LNCaP clone FGC (cell line): ENCODE measurements around the gene LRRC43.

Experiments
- DNase-seq: peaks from one replicate; pipeline ENCODE4 v3.0.0-alpha.2; 2011; ENCODE audit warnings: low read depth
- H3K4me3 ChIP-seq: 2 replicates; pipeline ENCODE4 v1.5.1; 2011; ENCODE audit warnings: mild to moderate bottlenecking, low read depth, low read length, control low read depth
- TF ChIP-seq, protein P1 (sequence below): IDR thresholded peaks from 2 replicates; pipeline ENCODE4 v1.5.1; 2012; ENCODE audit warnings: mild to moderate bottlenecking; ENCODE audit not compliant: control insufficient read depth, insufficient read depth; ENCODE audit errors: extremely low read depth

The LRRC43 gene

DNA sequence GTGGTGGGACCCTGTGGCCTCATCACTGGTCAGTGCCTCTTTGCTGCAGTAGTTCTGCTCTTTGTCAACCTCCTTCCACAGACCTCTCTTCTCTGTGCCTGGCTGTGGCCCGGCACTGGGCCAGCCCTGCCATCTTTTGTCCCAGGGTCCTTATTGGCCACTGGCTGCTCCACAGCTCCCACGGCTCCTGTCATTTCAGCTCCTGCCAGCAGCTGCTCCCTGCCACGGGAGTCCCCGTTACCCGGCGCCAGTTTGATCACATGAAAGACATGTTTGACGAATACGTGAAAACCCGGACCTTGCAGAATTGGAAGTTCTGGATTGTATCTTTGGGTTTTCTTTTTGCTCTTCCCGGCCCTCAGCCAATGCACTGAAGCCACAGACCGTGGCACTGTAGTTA lies 44.3 kb upstream of the LRRC43 start:
- DNase-seq = no peak
- H3K4me3 ChIP-seq = no peak overlapping the region
- TF ChIP-seq, protein P1, sequence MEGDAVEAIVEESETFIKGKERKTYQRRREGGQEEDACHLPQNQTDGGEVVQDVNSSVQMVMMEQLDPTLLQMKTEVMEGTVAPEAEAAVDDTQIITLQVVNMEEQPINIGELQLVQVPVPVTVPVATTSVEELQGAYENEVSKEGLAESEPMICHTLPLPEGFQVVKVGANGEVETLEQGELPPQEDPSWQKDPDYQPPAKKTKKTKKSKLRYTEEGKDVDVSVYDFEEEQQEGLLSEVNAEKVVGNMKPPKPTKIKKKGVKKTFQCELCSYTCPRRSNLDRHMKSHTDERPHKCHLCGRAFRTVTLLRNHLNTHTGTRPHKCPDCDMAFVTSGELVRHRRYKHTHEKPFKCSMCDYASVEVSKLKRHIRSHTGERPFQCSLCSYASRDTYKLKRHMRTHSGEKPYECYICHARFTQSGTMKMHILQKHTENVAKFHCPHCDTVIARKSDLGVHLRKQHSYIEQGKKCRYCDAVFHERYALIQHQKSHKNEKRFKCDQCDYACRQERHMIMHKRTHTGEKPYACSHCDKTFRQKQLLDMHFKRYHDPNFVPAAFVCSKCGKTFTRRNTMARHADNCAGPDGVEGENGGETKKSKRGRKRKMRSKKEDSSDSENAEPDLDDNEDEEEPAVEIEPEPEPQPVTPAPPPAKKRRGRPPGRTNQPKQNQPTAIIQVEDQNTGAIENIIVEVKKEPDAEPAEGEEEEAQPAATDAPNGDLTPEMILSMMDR = no peak

DNA sequence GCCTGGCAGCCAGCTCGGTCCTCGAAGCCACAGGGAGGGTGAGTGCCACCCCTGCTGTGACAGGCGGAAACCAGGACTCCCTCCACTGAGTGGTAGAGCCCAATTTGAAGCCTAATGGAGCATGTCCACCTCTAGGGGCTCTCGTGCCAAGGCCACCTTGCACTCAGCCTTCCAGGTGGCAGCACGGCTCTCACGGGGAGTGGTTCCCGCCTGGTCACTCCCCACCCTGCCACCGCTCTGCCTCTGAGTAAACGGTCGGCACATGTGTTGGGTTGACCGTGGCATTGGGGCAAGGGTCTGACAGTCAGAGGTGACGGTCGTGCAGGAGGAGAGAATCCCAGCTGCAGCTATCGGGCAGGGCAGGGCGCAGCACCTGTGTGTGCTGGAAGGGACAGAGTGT lies 43.7 kb upstream of the LRRC43 start:
- no peak overlapping the region for H3K4me3 ChIP-seq
- DNase-seq = no peak
- TF ChIP-seq, protein P1 = no peak

DNA sequence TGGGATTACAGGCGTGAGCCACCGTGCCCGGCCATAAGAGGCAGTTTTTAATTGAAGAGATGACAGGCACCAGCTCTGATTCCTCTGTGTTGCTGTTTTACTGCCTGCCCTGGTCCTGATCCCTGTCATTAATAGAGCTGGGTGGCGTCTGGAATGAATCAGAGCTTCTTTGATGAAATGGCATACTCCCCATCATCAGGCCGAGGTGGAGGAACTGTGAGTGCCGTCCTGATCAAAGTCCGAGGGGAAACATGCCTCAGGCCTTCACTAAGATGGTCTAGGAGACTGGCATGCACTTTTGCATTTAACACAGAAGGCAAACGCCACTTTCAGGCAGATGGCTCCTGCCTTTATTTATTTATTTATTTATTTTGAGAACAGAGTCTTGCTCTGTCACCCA lies 43.0 kb upstream of the LRRC43 start:
- TF ChIP-seq, protein P1 = no peak
- DNase-seq = no peak
- no peak overlapping the region for H3K4me3 ChIP-seq

DNA sequence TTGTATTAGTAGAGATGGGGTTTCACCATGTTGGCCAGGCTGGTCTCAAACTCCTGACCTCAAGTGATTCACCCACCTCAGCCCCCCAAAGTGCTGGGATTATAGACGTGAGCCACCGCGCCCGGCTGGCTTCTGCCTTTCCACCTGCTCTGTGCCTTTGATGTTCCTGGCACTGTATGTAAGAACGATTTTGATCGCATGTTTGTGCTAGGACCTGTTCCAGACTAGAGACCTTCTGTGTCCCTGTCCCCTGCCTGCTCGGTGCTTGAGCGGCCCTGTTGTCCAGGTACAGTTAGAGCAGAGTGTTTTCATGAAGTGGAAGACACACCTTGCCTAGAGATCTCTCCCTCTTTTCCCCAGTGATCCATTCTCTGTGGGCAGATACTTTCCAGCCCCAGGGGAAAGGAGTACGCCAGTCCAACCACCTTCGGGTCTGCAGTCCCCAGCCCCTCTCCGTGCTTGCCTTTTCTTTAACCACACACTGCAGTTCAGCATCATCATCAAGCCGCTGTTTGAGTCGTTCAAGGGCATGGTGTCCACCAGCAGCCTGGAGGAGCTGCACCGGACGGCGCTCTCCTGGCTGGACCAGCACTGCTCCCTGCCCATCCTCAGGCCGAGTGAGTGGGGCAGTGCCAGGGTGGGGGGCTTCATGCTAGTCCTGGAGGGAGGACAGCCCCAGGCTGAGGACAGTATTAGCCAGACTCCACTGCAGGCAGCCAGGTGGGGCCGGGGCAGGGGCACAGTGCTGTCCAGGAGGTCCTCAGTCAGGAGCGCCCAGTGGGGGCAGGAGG lies 42.3 kb upstream of the LRRC43 start:
- DNase-seq = no peak
- no peak overlapping the region for H3K4me3 ChIP-seq
- TF ChIP-seq, protein P1 = no peak

- no peak overlapping the region for H3K4me3 ChIP-seq
- DNase-seq = no peak
- TF ChIP-seq, protein P1 = no peak
Measured at GRCh38 chr12:122141911-122142725, 40.8 kb upstream of the LRRC43 start.

GRCh38 chr12:122142857-122143256 lies 40.1 kb upstream of the LRRC43 start:
- no peak for DNase-seq
- TF ChIP-seq, protein P1 = no peak
- no peak overlapping the region for H3K4me3 ChIP-seq
